ENCODE data around the gene DMD.

Gene DMD

DNA sequence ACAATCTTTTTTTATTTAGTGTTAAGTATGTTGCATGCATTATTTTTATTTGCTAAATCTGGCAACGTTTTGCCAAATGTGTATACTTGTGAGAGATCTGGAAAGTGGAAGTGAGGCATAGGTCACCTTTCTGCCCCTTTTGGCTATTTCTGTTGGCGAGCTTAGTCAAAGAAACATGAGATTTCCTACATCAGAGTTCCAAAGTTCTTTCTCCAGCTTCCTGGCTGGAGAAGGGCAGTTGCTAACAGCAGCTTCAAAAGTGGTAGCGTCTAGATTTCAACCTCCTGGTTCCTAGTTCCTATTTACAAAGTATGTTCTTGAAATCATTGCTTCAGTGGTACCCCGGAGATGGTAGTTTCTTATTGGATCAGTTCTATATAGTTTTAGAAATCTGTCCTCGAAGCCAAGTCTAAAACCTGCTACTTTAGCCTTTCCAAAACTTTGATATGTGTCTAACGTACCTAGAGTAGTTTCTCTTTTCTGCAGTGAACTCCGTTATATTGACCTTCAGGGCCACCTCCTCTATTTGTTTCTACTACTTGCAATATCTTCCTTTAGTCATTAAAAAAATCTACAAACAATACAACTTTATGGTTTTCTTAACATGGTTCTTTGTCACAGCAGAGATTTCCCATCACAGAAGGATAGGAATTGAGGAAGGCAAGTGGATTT is 1683.8 kb downstream of the DMD start:
- TF ChIP-seq, protein P1, sequence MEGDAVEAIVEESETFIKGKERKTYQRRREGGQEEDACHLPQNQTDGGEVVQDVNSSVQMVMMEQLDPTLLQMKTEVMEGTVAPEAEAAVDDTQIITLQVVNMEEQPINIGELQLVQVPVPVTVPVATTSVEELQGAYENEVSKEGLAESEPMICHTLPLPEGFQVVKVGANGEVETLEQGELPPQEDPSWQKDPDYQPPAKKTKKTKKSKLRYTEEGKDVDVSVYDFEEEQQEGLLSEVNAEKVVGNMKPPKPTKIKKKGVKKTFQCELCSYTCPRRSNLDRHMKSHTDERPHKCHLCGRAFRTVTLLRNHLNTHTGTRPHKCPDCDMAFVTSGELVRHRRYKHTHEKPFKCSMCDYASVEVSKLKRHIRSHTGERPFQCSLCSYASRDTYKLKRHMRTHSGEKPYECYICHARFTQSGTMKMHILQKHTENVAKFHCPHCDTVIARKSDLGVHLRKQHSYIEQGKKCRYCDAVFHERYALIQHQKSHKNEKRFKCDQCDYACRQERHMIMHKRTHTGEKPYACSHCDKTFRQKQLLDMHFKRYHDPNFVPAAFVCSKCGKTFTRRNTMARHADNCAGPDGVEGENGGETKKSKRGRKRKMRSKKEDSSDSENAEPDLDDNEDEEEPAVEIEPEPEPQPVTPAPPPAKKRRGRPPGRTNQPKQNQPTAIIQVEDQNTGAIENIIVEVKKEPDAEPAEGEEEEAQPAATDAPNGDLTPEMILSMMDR (IDR thresholded peaks at IDR 0.05; ENCODE audit: borderline replicate concordance, control extremely low read depth, extremely low read depth, insufficient read depth, missing control alignments): no peak
- DNase-seq (ENCODE audit: low spot score): no peak
- in situ Hi-C loops (cut with MboI; ENCODE audit: low sequenced_read_pairs, unreplicated experiment): no loop called here

DNA sequence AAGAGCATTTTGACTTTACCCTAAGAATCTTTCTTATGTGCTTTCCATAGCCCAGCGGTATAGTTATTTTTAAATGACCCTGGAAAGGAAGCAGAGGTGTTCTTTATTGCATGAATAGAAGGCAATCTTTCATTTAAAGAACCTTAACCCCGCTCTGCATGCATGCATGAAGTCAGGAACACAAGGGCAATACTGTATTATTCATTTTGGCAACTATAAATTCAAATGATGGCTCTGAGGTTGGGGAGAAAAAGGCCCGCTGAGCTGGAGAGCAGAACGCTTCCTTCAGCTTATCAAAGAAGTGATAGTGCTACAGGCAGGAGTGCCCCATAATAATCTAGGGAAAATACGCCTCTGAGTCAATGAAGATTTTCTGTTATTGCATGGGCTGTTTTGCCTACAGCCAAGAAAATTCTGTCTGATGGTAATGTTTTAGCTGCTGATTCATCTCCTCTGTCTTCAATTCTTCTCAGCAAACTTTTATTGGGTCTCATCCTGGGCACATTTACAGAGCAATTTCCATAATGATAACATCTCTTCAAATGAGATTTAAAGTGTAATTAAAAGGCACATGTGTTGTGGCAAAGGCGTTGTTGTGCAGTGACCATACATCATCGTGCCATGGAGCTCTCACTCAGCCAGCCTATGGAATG is 1687.3 kb downstream of the DMD start:
- DNase-seq (ENCODE audit: low spot score): no peak
- TF ChIP-seq, protein P1 (IDR thresholded peaks at IDR 0.05; ENCODE audit: borderline replicate concordance, control extremely low read depth, extremely low read depth, insufficient read depth, missing control alignments): no peak
- in situ Hi-C loops (cut with MboI; ENCODE audit: low sequenced_read_pairs, unreplicated experiment): no loop called here

- in situ Hi-C loops (cut with MboI; ENCODE audit: low sequenced_read_pairs, unreplicated experiment): no loop called here
- no peak for DNase-seq (ENCODE audit: low spot score)
- TF ChIP-seq, protein P1 (IDR thresholded peaks at IDR 0.05; ENCODE audit: borderline replicate concordance, control extremely low read depth, extremely low read depth, insufficient read depth, missing control alignments): no peak
Measured at GRCh38 chrX:31522760-31523159, 1688.6 kb downstream of the DMD start.

DNA sequence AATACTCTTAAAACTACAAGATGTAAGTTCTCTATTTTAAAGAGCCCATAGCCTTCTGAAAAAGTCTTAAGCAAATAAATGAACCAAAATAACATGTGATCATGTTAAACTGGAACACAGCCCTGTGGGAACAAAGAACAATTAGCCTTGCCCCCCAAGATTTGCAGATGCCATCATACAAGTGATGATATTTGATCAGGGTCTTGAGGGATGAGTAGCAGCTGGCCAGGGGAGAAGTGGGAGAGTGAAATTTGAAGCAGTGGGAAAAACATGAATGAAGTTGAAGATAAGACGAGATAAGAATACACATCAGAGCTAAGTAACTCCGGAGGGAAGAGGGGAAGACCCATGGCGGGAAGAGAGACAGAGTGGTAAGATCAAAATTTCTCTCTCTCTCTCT is 1689.4 kb downstream of the DMD start:
- in situ Hi-C loops (cut with MboI; ENCODE audit: low sequenced_read_pairs, unreplicated experiment): no loop called here
- no peak for DNase-seq (ENCODE audit: low spot score)

DNA sequence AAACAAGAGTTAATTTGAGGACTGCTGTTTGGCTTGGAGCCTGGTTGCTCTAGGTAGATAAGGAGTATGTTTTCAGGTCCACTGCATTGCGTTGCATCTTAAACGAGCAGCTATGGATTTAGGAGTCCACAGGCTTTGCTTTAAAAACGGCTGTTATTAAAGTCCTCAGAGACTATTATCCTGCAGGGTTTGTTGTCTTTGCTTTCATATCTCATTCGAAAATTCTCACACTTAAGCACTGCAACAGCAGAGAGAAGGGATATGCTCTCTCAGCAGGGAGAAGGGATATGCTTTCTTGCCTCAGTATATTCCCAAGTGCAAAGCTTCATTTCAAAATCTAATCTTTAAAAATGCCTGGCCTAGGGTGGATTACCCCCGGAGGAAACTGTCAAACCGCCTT is 1694.8 kb downstream of the DMD start:
- DNase-seq (ENCODE audit: low spot score): no peak
- in situ Hi-C loops (cut with MboI; ENCODE audit: low sequenced_read_pairs, unreplicated experiment): no loop called here
- TF ChIP-seq, protein P1 (IDR thresholded peaks at IDR 0.05; ENCODE audit: borderline replicate concordance, control extremely low read depth, extremely low read depth, insufficient read depth, missing control alignments): no peak

More for the DNA sequence above, 1689.4 kb downstream of the DMD start:
- TF ChIP-seq, protein P1 (IDR thresholded peaks at IDR 0.05; ENCODE audit: borderline replicate concordance, control extremely low read depth, extremely low read depth, insufficient read depth, missing control alignments): no peak

- in situ Hi-C loops (cut with MboI; ENCODE audit: low sequenced_read_pairs, unreplicated experiment): no loop called here
Measured at GRCh38 chrX:31508338-31508737, 1703.0 kb downstream of the DMD start.

More at GRCh38 chrX:31508338-31508737, 1703.0 kb downstream of the DMD start:
- TF ChIP-seq, protein P1 (IDR thresholded peaks at IDR 0.05; ENCODE audit: borderline replicate concordance, control extremely low read depth, extremely low read depth, insufficient read depth, missing control alignments): no peak
- no peak for DNase-seq (ENCODE audit: low spot score)

Measured in GM13976 (cell line).